NCI-H2227 treated with DMSO at 0.1 percent for 48 hours (cell line): ENCODE data around the gene CHAF1B.
A peak's percentile ranks its signal among the peaks of the same experiment; 100 is the strongest.
"Not testable (repeated sequence)": the region's sequence is repeated elsewhere in the genome, so short reads cannot be mapped to it uniquely, and the experiment has no call there.

Experiments used
- DNase-seq: peaks from one replicate; lab custom pipeline; 2025; lab: John Stamatoyannopoulos, UW

Gene CHAF1B

GRCh38 chr21:36388835-36389234 is 3.6 kb downstream of the CHAF1B start:
- DNase-seq: no peak

DNA sequence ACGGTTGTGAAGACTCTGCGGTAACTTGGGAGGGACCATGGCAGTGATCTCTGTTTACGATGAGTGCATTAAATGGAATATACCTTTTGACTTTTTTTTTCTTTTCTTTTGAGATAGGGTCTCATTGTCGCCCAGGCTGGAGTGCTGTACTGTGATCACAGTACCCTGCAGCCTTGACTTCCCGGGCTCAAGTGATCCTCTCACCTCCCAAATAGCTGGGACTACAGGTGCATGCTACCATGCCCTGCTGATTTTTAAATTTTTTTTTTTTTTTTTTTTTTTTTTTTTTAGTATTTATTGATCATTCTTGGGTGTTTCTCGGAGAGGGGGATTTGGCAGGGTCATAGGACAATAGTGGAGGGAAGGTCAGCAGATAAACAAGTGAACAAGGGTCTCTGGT is 6.5 kb downstream of the CHAF1B start:
- not testable (repeated sequence) for DNase-seq

DNA sequence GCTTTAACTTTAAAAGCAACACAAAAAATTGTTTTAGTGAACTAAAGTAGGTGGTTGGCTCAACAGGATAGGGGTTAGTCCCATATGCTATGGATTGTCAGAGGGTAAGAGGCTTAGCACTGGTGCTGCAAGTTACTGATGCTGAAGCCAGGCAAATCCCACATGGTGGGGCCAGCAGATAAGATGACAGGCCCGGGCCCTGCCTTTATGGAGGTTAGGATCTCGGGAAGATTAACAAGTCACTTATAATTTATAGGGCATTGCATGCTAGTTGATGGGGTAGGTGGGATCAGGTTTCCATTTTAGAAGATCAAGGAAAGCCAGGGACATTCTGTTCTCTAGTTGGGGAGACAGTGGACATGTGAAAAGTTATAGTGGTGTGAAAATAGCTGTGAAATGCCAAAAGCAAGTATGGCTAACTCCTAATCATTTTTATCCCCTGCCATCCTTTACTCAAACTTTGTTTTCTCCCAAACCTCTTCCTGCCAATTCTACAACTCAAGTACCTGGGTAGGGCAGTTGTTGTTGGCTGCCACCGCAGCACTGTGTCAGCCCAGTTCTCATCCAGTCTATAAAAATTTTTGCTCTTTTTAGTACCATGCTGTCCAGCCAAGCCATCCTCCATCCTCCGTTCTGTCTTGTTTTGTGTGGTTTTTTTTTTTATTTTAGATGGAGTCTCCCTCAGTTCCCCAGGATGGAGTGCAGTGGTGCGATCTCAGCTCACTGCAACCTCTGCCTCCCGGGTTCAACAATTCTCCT is 10.3 kb downstream of the CHAF1B start:
- DNase-seq: no peak

GRCh38 chr21:36396325-36396724 is 11.1 kb downstream of the CHAF1B start:
- DNase-seq: no peak

GRCh38 chr21:36396971-36397370 is 11.8 kb downstream of the CHAF1B start:
- no peak for DNase-seq

DNA sequence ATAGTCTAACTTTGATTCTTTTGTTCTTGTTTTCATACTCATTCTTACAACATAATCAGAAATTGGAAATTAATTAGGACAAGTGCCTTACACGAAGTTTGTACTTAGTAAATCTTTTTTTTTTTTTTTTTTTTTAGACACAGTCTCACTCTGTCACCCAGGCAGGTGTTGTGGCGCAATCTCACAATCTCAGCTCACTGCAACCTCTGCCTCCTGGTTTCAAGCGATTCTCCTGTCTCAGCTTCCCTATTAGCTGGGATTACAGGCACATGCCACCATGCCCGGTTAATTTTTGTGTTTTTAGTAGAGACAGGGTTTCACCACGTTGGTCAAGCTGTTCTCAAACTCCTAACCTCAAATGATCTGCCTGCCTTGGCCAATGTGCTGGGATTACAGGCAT is 12.4 kb downstream of the CHAF1B start:
- no peak for DNase-seq

DNA sequence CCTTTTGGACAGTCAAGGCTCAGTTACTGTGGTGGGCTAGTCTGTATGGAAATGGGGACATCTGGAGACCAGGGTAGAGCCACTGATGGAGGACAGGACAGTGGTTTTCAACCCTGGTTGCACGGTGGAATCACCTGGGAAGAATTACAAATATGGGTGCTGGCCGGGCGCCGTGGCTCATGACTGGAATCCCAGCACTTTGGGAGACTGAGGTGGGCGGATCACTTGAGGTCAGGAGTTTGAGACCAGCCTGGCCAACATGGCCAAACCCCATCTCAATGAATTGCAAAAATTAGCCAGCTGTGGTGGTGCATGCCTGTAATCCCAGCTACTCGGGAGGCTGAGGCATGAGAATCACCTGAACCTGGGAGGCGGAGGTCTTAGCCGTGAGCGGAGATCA is 14.5 kb downstream of the CHAF1B start:
- not testable (repeated sequence) for DNase-seq

- DNase-seq: no peak
These were observed 15.5 kb downstream of the CHAF1B start for GRCh38 chr21:36400719-36401118.

- no peak for DNase-seq
These were observed 17.1 kb downstream of the CHAF1B start for GRCh38 chr21:36402339-36402738.

DNA sequence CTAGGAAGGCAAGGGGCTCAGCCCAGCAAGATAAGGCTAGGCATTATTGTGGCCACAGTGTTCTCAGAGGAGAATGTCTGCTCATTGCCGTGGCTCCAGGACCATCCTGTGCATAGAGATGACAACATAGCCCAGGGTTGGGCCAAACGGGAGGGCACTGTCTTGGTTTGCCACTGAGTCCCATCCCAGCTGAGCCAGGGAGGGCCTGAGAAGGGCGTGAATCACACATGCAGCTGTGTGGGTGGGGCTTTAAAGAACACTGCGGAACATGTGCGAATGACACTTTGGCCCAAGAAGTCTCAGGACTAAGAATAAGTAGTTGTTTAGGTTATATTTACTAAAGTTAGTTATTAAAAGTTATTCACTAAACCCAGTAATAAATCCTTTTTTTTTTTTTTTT is 18.5 kb downstream of the CHAF1B start:
- no peak for DNase-seq

GRCh38 chr21:36408568-36408967 is 23.4 kb downstream of the CHAF1B start:
- DNase-seq: no peak

DNA sequence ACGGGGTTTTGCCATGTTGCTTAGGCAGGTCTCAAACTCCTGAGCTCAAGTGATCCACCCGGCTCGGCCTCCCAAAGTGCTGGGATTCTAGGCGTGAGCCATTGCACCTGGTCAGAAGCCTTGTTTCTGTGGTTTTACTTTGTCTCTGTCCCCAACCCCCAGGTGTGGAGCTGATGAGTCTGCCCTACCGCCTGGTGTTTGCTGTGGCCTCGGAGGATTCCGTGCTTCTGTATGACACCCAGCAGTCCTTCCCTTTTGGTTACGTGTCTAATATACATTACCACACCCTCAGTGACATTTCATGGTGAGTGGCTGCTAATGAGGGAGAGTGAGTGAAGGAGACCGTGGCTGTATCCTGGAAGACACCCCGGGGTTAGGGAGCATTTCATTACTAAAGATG is 26.1 kb downstream of the CHAF1B start:
- no peak for DNase-seq

- no peak for DNase-seq
These were observed 27.7 kb downstream of the CHAF1B start for GRCh38 chr21:36412916-36413315.

GRCh38 chr21:36415375-36415774 is 30.2 kb downstream of the CHAF1B start:
- DNase-seq: no peak

- DNase-seq: no peak
These were observed 34.0 kb downstream of the CHAF1B start for GRCh38 chr21:36419241-36419640.

- DNase-seq: peak; percentile 41
These were observed 34.8 kb downstream of the CHAF1B start for GRCh38 chr21:36419996-36420395.

DNA sequence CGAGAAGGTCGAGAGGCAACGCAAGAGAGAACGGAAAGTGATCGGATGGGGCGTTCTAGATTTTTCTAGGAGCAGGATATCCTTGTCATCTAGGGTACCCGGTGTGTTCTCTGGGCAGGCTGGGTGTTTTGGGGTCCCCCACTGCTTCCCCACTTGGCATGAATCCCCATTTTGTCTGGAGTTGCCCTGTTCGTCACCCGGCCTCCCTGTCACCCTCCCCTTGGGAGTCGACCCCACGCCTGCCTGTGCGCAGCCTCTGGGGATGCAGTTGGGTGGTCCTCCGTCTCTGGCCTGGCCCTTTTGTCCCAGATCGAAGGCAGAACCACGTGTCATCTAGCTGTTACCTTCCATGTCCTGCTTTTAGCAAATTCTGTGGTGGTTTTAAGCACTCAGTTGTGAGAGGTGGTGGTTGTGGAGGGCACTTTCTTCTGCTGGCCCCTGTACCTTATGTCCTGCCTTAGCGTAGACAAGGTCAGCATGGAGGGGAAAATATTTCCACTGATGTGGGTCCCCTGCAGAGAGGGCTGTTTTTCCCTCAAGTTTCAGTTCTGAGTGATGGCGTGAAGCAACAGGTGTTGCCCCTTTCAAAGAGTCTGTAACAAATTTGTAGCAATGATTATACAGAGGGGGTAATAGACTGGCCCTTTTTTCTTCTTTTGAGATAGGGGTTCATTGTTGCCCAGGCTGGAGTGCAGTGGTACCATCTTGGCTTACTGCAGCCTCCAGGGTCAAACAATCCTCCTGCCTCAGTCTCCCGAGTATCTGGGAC is 35.6 kb downstream of the CHAF1B start:
- no peak for DNase-seq

DNA sequence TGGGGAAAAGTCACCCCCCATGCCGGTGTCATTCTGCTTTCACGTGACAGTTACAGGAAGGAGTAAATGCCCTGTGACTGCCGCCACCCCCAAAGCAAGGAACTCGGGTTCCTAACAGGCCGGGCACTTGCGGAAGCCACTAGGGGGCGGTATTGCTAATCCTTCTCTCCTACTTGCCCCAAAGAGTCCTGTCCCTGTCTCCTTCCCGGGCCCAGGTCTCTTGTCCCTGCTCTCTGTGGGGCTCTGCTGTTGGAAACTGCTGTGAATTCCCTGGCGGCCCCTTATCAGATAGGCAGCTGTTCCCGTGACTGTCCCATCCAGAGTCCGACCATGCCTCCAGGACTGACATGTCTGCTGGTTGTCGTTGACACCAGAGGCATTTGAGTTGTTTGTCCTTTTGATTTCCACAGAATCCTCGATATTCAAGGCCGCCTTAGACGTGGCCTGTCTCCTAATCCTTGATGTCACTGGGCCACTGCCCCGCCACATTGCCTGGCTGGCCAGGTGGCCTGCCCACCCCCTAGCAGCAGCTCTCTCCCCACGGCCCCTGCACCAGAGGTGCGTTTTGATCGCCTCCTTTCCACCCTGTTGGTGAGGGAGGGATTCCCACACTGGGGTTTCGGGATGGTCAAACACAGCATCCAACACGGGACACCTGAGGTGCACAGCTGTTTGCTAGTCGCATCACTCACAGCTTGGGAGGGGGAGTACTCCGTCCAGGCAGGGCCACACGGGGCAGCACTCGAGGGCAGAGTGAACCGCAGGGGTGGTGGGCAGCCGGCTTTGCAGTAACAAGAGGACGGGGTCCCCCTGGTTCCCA is 37.3 kb downstream of the CHAF1B start:
- DNase-seq: no peak

DNA sequence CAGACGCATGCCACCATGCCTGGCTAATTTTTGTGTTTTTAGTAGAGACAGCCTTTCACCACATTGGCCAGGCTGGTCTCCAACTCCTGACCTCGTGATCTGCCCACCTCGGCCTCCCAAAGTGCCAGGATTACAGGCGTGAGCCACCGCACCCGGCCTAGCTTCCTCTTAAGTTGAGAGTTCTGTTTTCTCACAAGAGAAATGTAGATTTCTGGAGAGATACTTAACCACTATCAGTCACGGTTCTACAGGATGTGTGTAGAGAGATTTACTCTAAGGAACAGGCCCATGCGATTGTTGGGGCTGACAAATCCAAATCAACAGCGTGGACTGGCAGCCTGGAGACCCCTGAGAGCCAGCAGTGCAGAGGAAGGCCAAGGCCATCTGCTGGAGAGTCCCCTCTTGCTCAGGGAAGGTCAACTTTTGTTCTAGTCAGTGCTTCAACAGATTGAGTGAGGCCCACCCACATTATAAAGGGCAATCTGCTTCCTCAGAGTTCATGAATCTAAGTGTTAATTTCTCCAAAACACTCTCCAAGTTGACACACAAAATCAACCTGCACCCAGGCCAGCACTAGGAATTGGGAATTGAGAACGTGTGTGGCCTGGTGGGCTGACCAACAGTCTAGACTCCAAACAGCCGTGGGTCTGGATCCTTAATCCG is 38.7 kb downstream of the CHAF1B start:
- DNase-seq: no peak

DNA sequence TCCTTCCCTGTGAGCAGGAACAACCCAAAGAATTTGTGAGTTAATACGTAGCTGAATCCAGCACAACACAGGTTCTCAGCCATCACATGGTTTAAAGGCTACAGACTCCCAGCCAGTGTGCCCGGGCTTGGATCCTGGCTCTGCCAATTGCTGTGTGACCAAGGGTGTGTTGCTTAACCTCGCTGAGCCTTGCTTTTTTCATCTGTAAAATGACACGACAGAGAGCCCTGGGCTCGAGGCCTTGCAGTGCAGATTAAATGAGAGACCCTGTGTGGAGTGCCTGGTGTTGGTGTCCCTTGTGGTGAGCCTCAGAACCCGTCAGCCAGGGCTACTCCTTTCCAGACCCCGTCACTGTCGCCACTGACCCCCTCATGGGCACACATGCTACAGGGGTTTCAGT is 39.4 kb downstream of the CHAF1B start:
- DNase-seq: no peak

- no peak for DNase-seq
These were observed 40.1 kb downstream of the CHAF1B start for GRCh38 chr21:36425286-36425685.

DNA sequence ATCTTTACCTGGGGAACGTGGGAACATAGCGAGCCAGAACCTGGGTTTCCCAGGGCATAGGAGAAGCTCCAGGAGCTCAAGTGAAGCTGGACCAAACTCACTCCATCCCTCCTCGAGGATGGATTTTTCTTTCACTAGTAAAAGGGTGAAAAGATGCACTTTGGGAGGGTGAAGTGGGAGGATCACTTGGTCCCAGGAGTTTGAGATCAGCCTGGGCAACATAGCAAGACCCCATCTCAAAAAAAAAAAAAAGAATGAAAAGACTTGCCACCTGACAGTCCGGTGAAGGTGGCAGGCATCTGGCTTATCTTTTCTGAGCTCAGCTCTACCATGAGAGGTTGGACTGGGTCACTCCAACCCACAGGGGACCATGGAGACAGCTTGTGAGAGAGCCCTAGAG is 42.3 kb downstream of the CHAF1B start:
- no peak for DNase-seq
